ENCODE results near the gene PLA2G6. TPM values are rescaled to one million over a fixed set of nuclear protein-coding genes. Genes with fewer than 3 reads are reported as not detected.
A peak's percentile ranks its signal among the peaks of the same experiment; 100 is the strongest.

Gene PLA2G6
- total RNA-seq, 1 donor from 2014 or later: 16.3 TPM

DNA sequence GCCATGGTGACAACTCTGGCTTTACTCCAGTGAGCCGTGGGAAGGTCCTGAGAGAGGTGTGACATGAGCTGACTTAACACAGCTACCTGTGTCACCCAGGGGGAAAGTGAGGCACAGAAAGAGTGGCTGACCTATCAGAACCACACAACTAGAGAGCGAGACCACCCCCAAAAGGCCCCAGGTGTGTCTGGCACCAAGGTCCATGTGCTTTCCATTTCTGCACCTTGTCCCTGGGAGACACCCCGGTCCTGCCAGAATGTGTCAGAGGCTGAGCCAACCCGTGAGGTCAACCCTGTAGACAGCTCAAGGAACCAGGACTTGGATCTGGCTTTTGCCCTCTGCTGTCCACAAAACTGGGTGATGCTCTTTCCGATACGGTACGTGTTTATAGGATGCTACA lies 29.9 kb upstream of the PLA2G6 start:
- Mint-ChIP-seq H3K27ac (ENCODE audit: unreplicated experiment) (no peak overlapping the region), H3K27me3 (ENCODE audit: low read depth) (no peaks in the 10 kb centered on the region)
- TF ChIP-seq, protein P1, sequence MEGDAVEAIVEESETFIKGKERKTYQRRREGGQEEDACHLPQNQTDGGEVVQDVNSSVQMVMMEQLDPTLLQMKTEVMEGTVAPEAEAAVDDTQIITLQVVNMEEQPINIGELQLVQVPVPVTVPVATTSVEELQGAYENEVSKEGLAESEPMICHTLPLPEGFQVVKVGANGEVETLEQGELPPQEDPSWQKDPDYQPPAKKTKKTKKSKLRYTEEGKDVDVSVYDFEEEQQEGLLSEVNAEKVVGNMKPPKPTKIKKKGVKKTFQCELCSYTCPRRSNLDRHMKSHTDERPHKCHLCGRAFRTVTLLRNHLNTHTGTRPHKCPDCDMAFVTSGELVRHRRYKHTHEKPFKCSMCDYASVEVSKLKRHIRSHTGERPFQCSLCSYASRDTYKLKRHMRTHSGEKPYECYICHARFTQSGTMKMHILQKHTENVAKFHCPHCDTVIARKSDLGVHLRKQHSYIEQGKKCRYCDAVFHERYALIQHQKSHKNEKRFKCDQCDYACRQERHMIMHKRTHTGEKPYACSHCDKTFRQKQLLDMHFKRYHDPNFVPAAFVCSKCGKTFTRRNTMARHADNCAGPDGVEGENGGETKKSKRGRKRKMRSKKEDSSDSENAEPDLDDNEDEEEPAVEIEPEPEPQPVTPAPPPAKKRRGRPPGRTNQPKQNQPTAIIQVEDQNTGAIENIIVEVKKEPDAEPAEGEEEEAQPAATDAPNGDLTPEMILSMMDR (IDR thresholded peaks at IDR 0.05): no peak

DNA sequence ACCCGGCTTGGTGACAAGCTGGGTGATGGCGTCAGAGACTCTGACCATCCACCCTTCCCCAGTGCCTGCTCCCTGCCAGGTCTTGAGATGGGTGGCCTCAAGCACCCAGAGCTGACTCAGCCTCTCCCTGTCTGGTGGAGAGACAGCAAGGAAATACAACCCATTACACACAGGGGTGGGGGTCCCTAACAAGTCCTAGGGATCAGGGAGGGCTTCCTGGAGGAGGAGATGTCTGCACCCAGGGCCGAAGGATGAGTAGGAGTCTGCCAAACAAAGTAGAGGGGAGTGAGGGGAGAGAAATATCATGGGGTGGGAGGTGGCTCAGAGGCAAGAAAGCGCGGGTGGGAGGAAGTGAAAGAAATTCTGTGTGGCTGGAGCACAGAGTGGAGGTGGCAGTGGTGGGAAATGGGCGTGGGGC lies 26.9 kb upstream of the PLA2G6 start:
- Mint-ChIP-seq H3K27me3 (ENCODE audit: low read depth) (no peaks in the 10 kb centered on the region), H3K4me1 (ENCODE audit: low read depth) (peaks cover 28% of the 10 kb centered on the region), H3K4me3 (ENCODE audit: unreplicated experiment) (no peak overlapping the region), H3K27ac (ENCODE audit: unreplicated experiment) (peak overlapping the region; percentile 22), H3K36me3 (ENCODE audit: low read depth) (peaks cover 4% of the 10 kb centered on the region), H3K9me3 (ENCODE audit: low read depth) (no peaks in the 10 kb centered on the region)
- no peak for DNase-seq (ENCODE audit: low spot score)
- TF ChIP-seq, protein P1 (IDR thresholded peaks at IDR 0.05): no peak

More for the DNA sequence above, 29.9 kb upstream of the PLA2G6 start:
- no peaks in the 10 kb centered on the region for H3K9me3 Mint-ChIP-seq (ENCODE audit: low read depth)
- no peak for DNase-seq (ENCODE audit: low spot score)
- peaks cover 14% of the 10 kb centered on the region for H3K4me1 Mint-ChIP-seq (ENCODE audit: low read depth)
- H3K4me3 Mint-ChIP-seq (ENCODE audit: unreplicated experiment): no peak overlapping the region
- peaks cover 6% of the 10 kb centered on the region for H3K36me3 Mint-ChIP-seq (ENCODE audit: low read depth)

DNA sequence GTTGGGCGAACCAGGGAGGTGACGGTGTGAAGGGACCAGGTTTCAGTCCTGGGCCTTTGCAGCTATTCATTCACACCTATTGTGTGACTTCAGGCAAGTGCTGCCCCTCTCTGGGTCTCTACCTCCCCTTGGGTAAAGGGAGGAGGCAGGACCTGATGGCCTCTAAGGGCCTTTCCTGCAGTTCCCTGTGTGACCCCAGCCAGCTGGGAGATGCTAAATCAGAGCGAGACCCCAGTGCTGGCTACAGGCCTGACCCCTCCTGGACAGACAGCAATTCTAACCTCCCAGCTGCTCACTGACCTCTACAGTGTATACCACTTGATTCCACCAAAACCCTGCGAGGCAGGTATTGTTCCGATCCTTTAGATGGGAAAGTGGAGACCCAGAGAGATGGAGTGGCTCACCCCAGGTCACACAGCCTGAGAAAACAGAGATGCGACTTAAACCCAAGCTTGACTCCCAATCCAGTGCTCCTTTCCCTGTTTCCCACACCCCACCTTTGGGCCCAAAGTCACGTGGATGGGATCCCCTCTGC lies 26.3 kb upstream of the PLA2G6 start:
- Mint-ChIP-seq H3K36me3 (ENCODE audit: low read depth) (peaks cover 3% of the 10 kb centered on the region), H3K4me1 (ENCODE audit: low read depth) (peaks cover 33% of the 10 kb centered on the region), H3K4me3 (ENCODE audit: unreplicated experiment) (no peak overlapping the region), H3K27ac (ENCODE audit: unreplicated experiment) (no peak overlapping the region), H3K27me3 (ENCODE audit: low read depth) (no peaks in the 10 kb centered on the region), H3K9me3 (ENCODE audit: low read depth) (no peaks in the 10 kb centered on the region)
- DNase-seq (ENCODE audit: low spot score): no peak
- TF ChIP-seq, protein P1 (IDR thresholded peaks at IDR 0.05): no peak

DNA sequence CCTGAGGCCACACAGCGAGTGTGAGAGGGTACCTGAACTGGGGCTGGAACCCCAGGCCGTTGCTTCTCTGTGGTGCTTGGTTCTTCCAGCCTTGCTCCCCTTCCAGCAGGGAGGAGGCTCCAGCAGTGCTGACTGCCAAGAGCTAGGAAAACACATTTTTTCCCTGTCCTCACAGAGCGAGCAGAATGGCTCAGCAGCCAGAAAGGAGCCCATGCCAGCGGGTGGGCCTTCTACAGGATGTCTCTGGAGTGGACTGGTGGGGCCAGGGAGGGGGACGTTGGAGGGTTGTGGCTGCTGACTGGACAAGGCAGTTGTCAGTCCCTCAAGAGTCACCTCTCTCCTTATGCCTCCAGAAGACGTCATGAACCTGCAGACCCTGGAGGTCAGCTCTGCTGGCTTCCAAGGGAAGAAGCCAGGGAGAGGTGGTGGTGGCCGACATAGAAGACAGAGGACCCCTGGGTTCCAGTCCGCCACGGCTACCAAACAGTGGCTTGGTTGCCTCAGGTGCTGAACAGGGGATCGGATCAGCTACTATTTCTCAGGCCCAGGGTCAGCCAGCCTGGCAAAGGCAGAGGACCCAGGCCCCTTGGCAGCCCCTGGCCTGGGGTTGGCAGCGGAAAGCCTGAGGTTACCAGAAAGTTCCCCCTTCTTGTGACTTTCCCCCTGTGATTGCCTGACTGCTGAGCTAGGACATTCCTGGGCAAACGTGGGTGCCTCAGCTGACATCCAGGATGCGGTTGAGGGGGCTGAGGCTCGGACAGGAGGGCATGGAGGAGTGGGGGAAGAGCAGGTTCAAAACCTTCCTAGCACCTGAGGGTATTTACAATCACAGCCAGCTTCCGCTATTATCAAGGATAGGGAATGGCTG lies 23.9 kb upstream of the PLA2G6 start:
- peaks cover 44% of the 10 kb centered on the region for H3K4me1 Mint-ChIP-seq (ENCODE audit: low read depth)
- peak overlapping the region; percentile 68 for H3K27ac Mint-ChIP-seq (ENCODE audit: unreplicated experiment)
- H3K4me3 Mint-ChIP-seq (ENCODE audit: unreplicated experiment): peak overlapping the region; percentile 33
- DNase-seq (ENCODE audit: low spot score): no peak
- no peaks in the 10 kb centered on the region for H3K27me3 Mint-ChIP-seq (ENCODE audit: low read depth)
- no peaks in the 10 kb centered on the region for H3K9me3 Mint-ChIP-seq (ENCODE audit: low read depth)
- TF ChIP-seq, protein P1 (IDR thresholded peaks at IDR 0.05): no peak
- no peaks in the 10 kb centered on the region for H3K36me3 Mint-ChIP-seq (ENCODE audit: low read depth)

DNA sequence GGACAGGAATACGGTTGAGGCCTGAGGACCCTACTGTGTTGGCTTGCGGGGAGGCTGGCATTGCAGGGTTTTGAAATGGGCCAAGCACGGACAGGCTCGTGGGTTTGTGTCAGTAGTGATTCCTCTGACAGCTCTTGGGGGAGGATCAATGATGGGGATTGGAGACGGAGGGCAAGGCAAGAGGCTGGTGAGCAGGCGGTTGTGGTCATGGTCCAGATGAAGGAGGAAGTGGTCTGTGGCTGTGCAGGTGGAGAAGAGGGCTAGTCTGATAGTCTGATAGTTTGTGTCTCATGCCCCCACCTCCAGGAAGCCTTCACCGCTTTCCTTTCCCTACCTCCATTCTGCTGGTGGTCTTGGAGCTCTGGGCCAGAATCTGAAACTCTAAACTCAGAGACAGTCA lies 23.2 kb upstream of the PLA2G6 start:
- Mint-ChIP-seq H3K27me3 (ENCODE audit: low read depth) (no peaks in the 10 kb centered on the region), H3K4me1 (ENCODE audit: low read depth) (peaks cover 44% of the 10 kb centered on the region), H3K36me3 (ENCODE audit: low read depth) (no peaks in the 10 kb centered on the region), H3K27ac (ENCODE audit: unreplicated experiment) (peak overlapping the region; percentile 68), H3K9me3 (ENCODE audit: low read depth) (no peaks in the 10 kb centered on the region), H3K4me3 (ENCODE audit: unreplicated experiment) (peak overlapping the region; percentile 33)
- DNase-seq (ENCODE audit: low spot score): no peak
- TF ChIP-seq, protein P1 (IDR thresholded peaks at IDR 0.05): no peak

Measured in chondrocyte (in vitro differentiated cells).